Heart left ventricle (tissue), 16 donors: ENCODE measurements around the gene SORCS2. TPM values are rescaled to one million over a fixed set of nuclear protein-coding genes. Genes with fewer than 3 reads are reported as not detected.
A peak's percentile ranks its signal among the peaks of the same experiment; 100 is the strongest.

Experiments
- ATAC-seq, 4 donors: fragments of 200-7000 bp; cut with Tn5 transposase; one replicate each; pipeline ENCODE4 v1.9.1; 2020 to 2022; ENCODE audit warnings: moderate library complexity in 4 of 4, mild to moderate bottlenecking in 3 of 4, moderate number of reproducible peaks in 1 of 4
- DNase-seq, 5 donors: peaks; one replicate each; pipeline ENCODE4 v3.0.0-alpha.2; 2020
- H3K27ac ChIP-seq, 12 donors: fragments of 200-600 bp; sonication (generic) in 4 of 12; one replicate each; pipeline versions ENCODE4 v1.5.0 to v1.8.0; 2016 to 2022; ENCODE audit warnings: mild to moderate bottlenecking in 2 of 12
- H3K27me3 ChIP-seq, 9 donors: fragments of 200-600 bp; sonication (generic) in 2 of 9; one replicate each; pipeline versions ENCODE4 v1.5.1 to v1.8.0; 2016 to 2022; ENCODE audit warnings: mild to moderate bottlenecking in 3 of 9
- H3K36me3 ChIP-seq, 9 donors: fragments of 200-600 bp; sonication (generic) in 2 of 9; one replicate each; pipeline versions ENCODE4 v1.5.0 to v1.8.0; 2018 to 2022; ENCODE audit warnings: mild to moderate bottlenecking in 2 of 9
- H3K4me1 ChIP-seq, 12 donors: fragments of 200-600 bp; sonication (generic) in 4 of 12; one replicate each; pipeline versions ENCODE4 v1.5.0 to v1.8.0; 2016 to 2022; ENCODE audit warnings: mild to moderate bottlenecking in 3 of 12
- H3K4me3 ChIP-seq, 12 donors: fragments of 200-600 bp; sonication (generic) in 4 of 12; one replicate each; pipeline versions ENCODE4 v1.5.0 to v1.8.0; 2017 to 2022; ENCODE audit warnings: mild to moderate bottlenecking in 9 of 12, moderate library complexity in 4 of 12
- H3K9me3 ChIP-seq, 12 donors: fragments of 200-600 bp; sonication (generic) in 4 of 12; one replicate each; pipeline versions ENCODE4 v1.5.0 to v1.8.0; 2016 to 2022; ENCODE audit warnings: mild to moderate bottlenecking in 1 of 12
- CTCF ChIP-seq, 12 donors: fragments of 200-600 bp; sonication (generic) in 4 of 12; IDR thresholded peaks; one replicate each; pipeline versions ENCODE4 v1.5.0 to v1.8.0; 2018 to 2022; ENCODE audit warnings: antibody characterized with exemption in 12 of 12, mild to moderate bottlenecking in 5 of 12
- POLR2A ChIP-seq, 2 donors: fragments of 450-650 bp; IDR thresholded peaks; one replicate each; pipeline ENCODE4 v1.6.1; 2017; ENCODE audit warnings: antibody characterized with exemption in 2 of 2, mild to moderate bottlenecking in 2 of 2, moderate library complexity in 2 of 2
- WGBS, 4 donors: extraction: QIAGEN DNeasy Blood & Tissue Kit in 2 of 4; methylation state at CpG; one replicate each; pipeline versions ENCODE4 v1.1.5 to v1.1.7; 2013 to 2018; 5-methylcytosine and 5-hydroxymethylcytosine counted together
- intact Hi-C, 10 donors: fragments of 100-400 bp; cut with DNase I; formaldehyde crosslinking; loops; one replicate each; pipeline versions ENCODE4 v1.11.1 to v1.14.2; 2022
- polyA plus RNA-seq, 2 donors: library from polyadenylated mRNA; stranded (reverse); fragments of 200-250 nt; gene quantifications; one replicate each; pipeline ENCODE4 v1.2.3, GENCODE V29; 2013
- total RNA-seq, 9 donors: library from RNA; depleted of rRNA in 2 of 9; stranded (reverse); fragments of >200 nt in 2 of 9; fragmentation: NEBNext Ultra II Directional in 3 of 9; extraction: Animal tissue kit (Norgen Biotek cat#: 25700) in 3 of 9; gene quantifications; one replicate each; pipeline versions ENCODE4 v1.1.0 to v1.2.4, GENCODE V29; 2016 to 2023
- donor health status: ischemic (EF 13 %, LVEDD 7.1; RV severe dilation, severe dysfunction).
- donor health status: healthy with polysubstance abuse.
- donor health status: DM: no; HTN: yes; CAD: no.
- donor health status: DM: no; HTN: no; CAD: no.
- donor health status: ischemic (EF 25% LVEDD 6.9; RV normal size, moderate dysfunction).
- donor health status: ischemic (EF 25% LVEDD 5.7; RV mildly dilated, moderate dysfunction).
- donor health status: healthy.
- donor health status: DM: yes; HTN: yes; CAD: no.
- donor health status: ischemic (EF 35%, LVEDD 5.7; RV mildly dilated, moderate dysfunction).
- donor health status: nonischemic (EF 11% LVEDD 7.7; RV severe dilation, severe dysfunction).
- donor health status: DM: yes; HTN: yes; CAD: no.
- donor health status: PGD.
- donor health status: ischemic (EF 29% LVEDD 5.4; RV normal size, mild dysfunction).
- donor health status: nonischemic (EF 23%, LVEDD 6.1; RV moderate dilation, normal function).

Gene SORCS2
- total and polyA plus RNA-seq, 11 donors: 0.28 to 5.5 (median 2.4) TPM

- Histone ChIP-seq H3K27me3 (peaks cover 0 to 32% (median 3%) of the 10 kb centered on the region in 9 donors), H3K4me3 (no peak overlapping the region), H3K4me1 (peaks cover 0 to 11% (median 0%) of the 10 kb centered on the region in 12 donors), H3K27ac (no peak overlapping the region), H3K36me3 (no peaks in the 10 kb centered on the region), H3K9me3 (no peaks in the 10 kb centered on the region)
- WGBS, 4 donors: 94 to 97% (median 96%) methylated on average over 6 of the region's 6 CpGs
- intact Hi-C loops: no loop called here
- no peak for ATAC-seq
- TF ChIP-seq CTCF (IDR thresholded peaks at IDR 0.05) (no peak), POLR2A (IDR thresholded peaks at IDR 0.05) (no peak)
- no peak for DNase-seq
Measured at GRCh38 chr4:7657545-7658297, 465.4 kb downstream of the SORCS2 start.

GRCh38 chr4:7658341-7659204 is 466.2 kb downstream of the SORCS2 start:
- H3K9me3 ChIP-seq: no peaks in the 10 kb centered on the region
- no peak overlapping the region for H3K4me3 ChIP-seq
- no peaks in the 10 kb centered on the region for H3K36me3 ChIP-seq
- H3K27ac ChIP-seq: no peak overlapping the region
- H3K27me3 ChIP-seq: peaks cover 0 to 25% (median 3%) of the 10 kb centered on the region in 9 donors
- TF ChIP-seq POLR2A (IDR thresholded peaks at IDR 0.05): no peak
- TF ChIP-seq CTCF (IDR thresholded peaks at IDR 0.05): no peak
- H3K4me1 ChIP-seq: peaks cover 0 to 6% (median 0%) of the 10 kb centered on the region in 12 donors
- intact Hi-C loops: no loop called here
- DNase-seq (no peak), ATAC-seq (no peak)
- WGBS, 4 donors: 63 to 80% (median 78%) methylated on average over 5 of the region's 5 CpGs

GRCh38 chr4:7659429-7660175 is 467.3 kb downstream of the SORCS2 start:
- Histone ChIP-seq H3K27me3 (peaks cover 0 to 16% (median 0%) of the 10 kb centered on the region in 9 donors), H3K4me3 (no peak overlapping the region), H3K27ac (no peak overlapping the region), H3K36me3 (no peaks in the 10 kb centered on the region), H3K4me1 (no peaks in the 10 kb centered on the region), H3K9me3 (no peaks in the 10 kb centered on the region)
- no peak for TF ChIP-seq POLR2A (IDR thresholded peaks at IDR 0.05)
- no peak for TF ChIP-seq CTCF (IDR thresholded peaks at IDR 0.05)
- intact Hi-C loops: no loop called here
- DNase-seq (peak in 1 of 5 donors; percentile 24), ATAC-seq (no peak)
- WGBS, 4 donors: 73 to 89% (median 80%) methylated on average over 7 to 8 of the region's 8 CpGs
